Loucy (cell line): ENCODE data around the gene CHURC1.
A peak's percentile ranks its signal among the peaks of the same experiment; 100 is the strongest.

Experiments used
- H2AFZ ChIP-seq: fragments of 200-600 bp; sonication (generic); 2 replicates; pipeline ENCODE4 v1.6.0; 2016; ENCODE audit warnings: antibody characterized with exemption, mild to moderate bottlenecking, low read length, moderate library complexity
- H3F3A ChIP-seq: fragments of 200-600 bp; 2 replicates; pipeline ENCODE4 v1.6.0; 2016; ENCODE audit warnings: antibody characterized with exemption, low read depth, mild to moderate bottlenecking
- H3K27me3 ChIP-seq: fragments of 200-600 bp; sonication (generic); 2 replicates; pipeline ENCODE4 v1.6.1; 2014; ENCODE audit warnings: low read length, mild to moderate bottlenecking; ENCODE audit not compliant: insufficient read depth, poor library complexity, severe bottlenecking
- H3K36me3 ChIP-seq: fragments of 200-600 bp; sonication (generic); 2 replicates; pipeline ENCODE4 v1.6.1; 2016; ENCODE audit warnings: low read length; ENCODE audit not compliant: insufficient read depth
- H3K4me1 ChIP-seq: fragments of 200-600 bp; sonication (generic); 2 replicates; pipeline ENCODE4 v1.5.1; 2014; ENCODE audit warnings: low read length, mild to moderate bottlenecking; ENCODE audit not compliant: insufficient read depth, poor library complexity, severe bottlenecking
- H3K4me2 ChIP-seq: fragments of 200-600 bp; sonication (generic); 2 replicates; pipeline ENCODE4 v1.6.0; 2014; ENCODE audit warnings: antibody characterized with exemption, low read length, low read depth, mild to moderate bottlenecking; ENCODE audit not compliant: poor library complexity, severe bottlenecking
- H3K4me3 ChIP-seq: fragments of 200-600 bp; sonication (generic); 2 replicates; pipeline ENCODE4 v1.5.1; 2014; ENCODE audit warnings: low read length, mild to moderate bottlenecking, mixed read lengths; ENCODE audit not compliant: poor library complexity, severe bottlenecking
- H3K79me2 ChIP-seq: fragments of 200-600 bp; sonication (generic); 2 replicates; pipeline ENCODE4 v1.6.1; 2014; ENCODE audit warnings: low read length; ENCODE audit not compliant: insufficient read depth
- H3K9ac ChIP-seq: fragments of 200-600 bp; sonication (generic); 2 replicates; pipeline ENCODE4 v1.6.0; 2014; ENCODE audit warnings: mild to moderate bottlenecking, low read depth, low read length, moderate library complexity; ENCODE audit not compliant: poor library complexity, severe bottlenecking
- H3K9me2 ChIP-seq: fragments of 200-600 bp; sonication (generic); replicated peaks from 2 replicates; pipeline ENCODE4 v1.6.1; 2016; ENCODE audit warnings: low read depth, low read length, mixed read lengths
- H3K9me3 ChIP-seq: fragments of 200-600 bp; sonication (generic); 2 replicates; pipeline ENCODE4 v1.6.1; 2014; ENCODE audit warnings: mild to moderate bottlenecking, antibody characterized with exemption, low read length, low read depth; ENCODE audit not compliant: insufficient read depth
- H4K20me1 ChIP-seq: fragments of 200-600 bp; sonication (generic); 2 replicates; pipeline ENCODE4 v1.6.0; 2014; ENCODE audit warnings: antibody characterized with exemption, low read length, mild to moderate bottlenecking; ENCODE audit not compliant: insufficient read depth, poor library complexity, severe bottlenecking
- EZH2phosphoT487 ChIP-seq: fragments of 200-600 bp; IDR thresholded peaks from 2 replicates; pipeline ENCODE4 v1.6.1; 2018; ENCODE audit warnings: antibody characterized with exemption, mild to moderate bottlenecking, moderate library complexity, borderline replicate concordance
- TF ChIP-seq, protein P1 (sequence below): fragments of 200-600 bp; sonication (generic); conservative IDR thresholded peaks from 2 replicates; pipeline ENCODE4 v1.5.1; 2014; ENCODE audit warnings: mild to moderate bottlenecking, antibody characterized with exemption, low read length

Gene CHURC1

DNA sequence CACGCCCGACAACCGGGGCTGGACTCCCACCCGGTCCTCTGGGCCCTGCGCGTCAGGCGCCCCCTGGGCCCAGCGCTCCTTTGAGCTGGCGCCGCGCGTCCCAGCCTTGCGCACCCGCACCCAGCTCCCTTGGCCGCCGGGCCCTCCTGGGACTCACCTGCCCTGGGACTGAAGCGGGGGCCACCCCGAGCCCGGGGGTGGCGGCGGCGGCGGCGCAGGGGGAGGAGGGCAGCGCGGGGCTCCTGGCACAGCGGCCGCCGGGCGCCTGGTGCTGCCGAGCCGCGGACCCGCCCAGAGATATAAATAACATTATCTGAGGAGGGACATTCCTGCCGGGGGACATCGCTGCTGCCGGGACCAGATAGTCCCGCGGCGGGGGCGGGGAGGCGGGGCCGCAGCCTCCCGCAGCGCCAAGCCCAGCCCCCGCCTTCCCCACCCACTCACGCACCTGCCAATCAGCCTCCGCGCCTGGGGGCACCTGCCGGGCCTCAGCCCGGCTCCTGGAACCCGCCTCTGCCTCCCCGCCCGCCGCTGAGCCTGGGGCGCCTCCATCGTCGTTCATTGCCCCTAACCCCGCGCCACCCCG lies 34.5 kb upstream of the CHURC1 start, which contains the start of gene SPTB:
Gene SPTB, minus strand, starts transcription at position 273 of the 586 bp plus-strand sequence. CDS start 56,813 bp downstream, outside the sequence.
- Histone ChIP-seq H3F3A (no peaks in the 10 kb centered on the region), H3K27me3 (peaks cover 58% of the 10 kb centered on the region), H3K9ac (peak within 1 kb of the TSS; percentile 56), H3K9me2 (no peaks in the 10 kb centered on the region), H3K36me3 (no peaks in the 10 kb centered on the region), H3K4me1 (peaks cover 8% of the 10 kb centered on the region), H3K4me2 (peak within 1 kb of the TSS; percentile 78), H4K20me1 (no peaks in the 10 kb centered on the region), H3K79me2 (no peaks in the 10 kb centered on the region), H2AFZ (peak within 1 kb of the TSS; percentile 89), H3K4me3 (peak within 1 kb of the TSS; percentile 83), H3K9me3 (no peaks in the 10 kb centered on the region)
- TF ChIP-seq, protein P1, sequence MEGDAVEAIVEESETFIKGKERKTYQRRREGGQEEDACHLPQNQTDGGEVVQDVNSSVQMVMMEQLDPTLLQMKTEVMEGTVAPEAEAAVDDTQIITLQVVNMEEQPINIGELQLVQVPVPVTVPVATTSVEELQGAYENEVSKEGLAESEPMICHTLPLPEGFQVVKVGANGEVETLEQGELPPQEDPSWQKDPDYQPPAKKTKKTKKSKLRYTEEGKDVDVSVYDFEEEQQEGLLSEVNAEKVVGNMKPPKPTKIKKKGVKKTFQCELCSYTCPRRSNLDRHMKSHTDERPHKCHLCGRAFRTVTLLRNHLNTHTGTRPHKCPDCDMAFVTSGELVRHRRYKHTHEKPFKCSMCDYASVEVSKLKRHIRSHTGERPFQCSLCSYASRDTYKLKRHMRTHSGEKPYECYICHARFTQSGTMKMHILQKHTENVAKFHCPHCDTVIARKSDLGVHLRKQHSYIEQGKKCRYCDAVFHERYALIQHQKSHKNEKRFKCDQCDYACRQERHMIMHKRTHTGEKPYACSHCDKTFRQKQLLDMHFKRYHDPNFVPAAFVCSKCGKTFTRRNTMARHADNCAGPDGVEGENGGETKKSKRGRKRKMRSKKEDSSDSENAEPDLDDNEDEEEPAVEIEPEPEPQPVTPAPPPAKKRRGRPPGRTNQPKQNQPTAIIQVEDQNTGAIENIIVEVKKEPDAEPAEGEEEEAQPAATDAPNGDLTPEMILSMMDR: no peak
- TF ChIP-seq EZH2phosphoT487: no peak

GRCh38 chr14:64880221-64881121 lies 33.8 kb upstream of the CHURC1 start:
- Histone ChIP-seq H3K79me2 (no peaks in the 10 kb centered on the region), H3K27me3 (peaks cover 58% of the 10 kb centered on the region), H3K9me3 (no peaks in the 10 kb centered on the region), H3F3A (no peaks in the 10 kb centered on the region), H3K4me3 (peak overlapping the region; percentile 83), H3K4me2 (peak overlapping the region; percentile 78), H3K9ac (peak overlapping the region; percentile 56), H2AFZ (peak overlapping the region; percentile 89), H4K20me1 (no peaks in the 10 kb centered on the region), H3K9me2 (no peaks in the 10 kb centered on the region), H3K36me3 (no peaks in the 10 kb centered on the region), H3K4me1 (peaks cover 8% of the 10 kb centered on the region)
- TF ChIP-seq EZH2phosphoT487: no peak
- TF ChIP-seq, protein P1: no peak

- H3K9me2 ChIP-seq: no peaks in the 10 kb centered on the region
- H3K4me3 ChIP-seq: no peak overlapping the region
- H2AFZ ChIP-seq: no peak overlapping the region
- no peaks in the 10 kb centered on the region for H4K20me1 ChIP-seq
- no peaks in the 10 kb centered on the region for H3K36me3 ChIP-seq
- H3K9me3 ChIP-seq: no peaks in the 10 kb centered on the region
- H3K4me1 ChIP-seq: peaks cover 4% of the 10 kb centered on the region
- TF ChIP-seq, protein P1: no peak
- H3K27me3 ChIP-seq: peaks cover 31% of the 10 kb centered on the region
- no peaks in the 10 kb centered on the region for H3K79me2 ChIP-seq
- H3K4me2 ChIP-seq: no peak overlapping the region
- no peak overlapping the region for H3K9ac ChIP-seq
- H3F3A ChIP-seq: no peaks in the 10 kb centered on the region
Measured at GRCh38 chr14:64885559-64885958, 28.7 kb upstream of the CHURC1 start.
